Epithelial cell of proximal tubule (primary cell): Measurements from ENCODE around the gene KRTAP5-4. TPM values are rescaled to one million over a fixed set of nuclear protein-coding genes. Genes with fewer than 3 reads are reported as not detected.
"Not testable (repeated sequence)": the region's sequence is repeated elsewhere in the genome, so short reads cannot be mapped to it uniquely, and the experiment has no call there.

Experiments used
- DNase-seq: peaks from one replicate; pipeline ENCODE4 v3.0.0-alpha.2; 2011; ENCODE audit warnings: low read depth
- H3K4me3 ChIP-seq: 2 replicates; pipeline ENCODE4 v1.5.1; 2011; ENCODE audit warnings: low read depth, mild to moderate bottlenecking, low read length
- total RNA-seq: library from RNA; depleted of rRNA; stranded (reverse); fragments of >200 nt; gene quantifications from 2 replicates; pipeline ENCODE4 v1.2.3, GENCODE V29; 2015
- TF ChIP-seq, protein P1 (sequence below): conservative IDR thresholded peaks from 2 replicates; pipeline ENCODE4 v1.5.1; 2012; ENCODE audit warnings: low read depth, mild to moderate bottlenecking, low read length

Gene KRTAP5-4, protein sequence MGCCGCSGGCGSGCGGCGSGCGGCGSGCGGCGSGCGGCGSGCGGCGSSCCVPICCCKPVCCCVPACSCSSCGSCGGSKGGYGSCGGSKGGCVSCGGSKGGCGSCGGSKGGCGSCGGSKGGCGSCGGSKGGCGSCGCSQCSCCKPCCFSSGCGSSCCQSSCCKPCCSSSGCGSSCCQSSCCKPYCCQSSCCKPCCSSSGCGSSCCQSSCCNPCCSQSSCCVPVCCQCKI
- not detected in 2 replicates for total RNA-seq

DNA sequence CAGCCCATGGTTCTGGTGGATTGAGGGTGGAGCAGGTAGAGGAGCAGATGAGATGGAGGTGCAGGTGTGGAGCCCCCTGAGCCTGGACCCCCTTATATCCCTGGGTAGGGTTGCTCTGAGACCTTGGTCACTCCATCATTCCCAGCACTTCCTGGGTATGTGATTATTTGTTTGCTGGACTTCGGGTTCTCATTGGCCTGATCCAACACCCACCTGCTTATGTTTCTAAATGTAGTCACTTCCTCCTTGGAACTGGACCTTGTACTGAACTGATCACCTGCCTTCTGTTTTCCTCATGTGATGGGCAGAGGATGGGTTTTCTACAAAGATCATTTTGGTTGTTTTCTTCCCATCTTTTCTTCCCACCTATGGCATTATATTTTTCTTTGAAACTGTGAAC, at the start of gene KRTAP5-4:
KRTAP5-4 (minus strand) TSS at position 53 of the 400 bp plus-strand sequence; CDS start at position 8, 45 bp downstream.
- no peak within 1 kb of the TSS for H3K4me3 ChIP-seq
- TF ChIP-seq, protein P1, sequence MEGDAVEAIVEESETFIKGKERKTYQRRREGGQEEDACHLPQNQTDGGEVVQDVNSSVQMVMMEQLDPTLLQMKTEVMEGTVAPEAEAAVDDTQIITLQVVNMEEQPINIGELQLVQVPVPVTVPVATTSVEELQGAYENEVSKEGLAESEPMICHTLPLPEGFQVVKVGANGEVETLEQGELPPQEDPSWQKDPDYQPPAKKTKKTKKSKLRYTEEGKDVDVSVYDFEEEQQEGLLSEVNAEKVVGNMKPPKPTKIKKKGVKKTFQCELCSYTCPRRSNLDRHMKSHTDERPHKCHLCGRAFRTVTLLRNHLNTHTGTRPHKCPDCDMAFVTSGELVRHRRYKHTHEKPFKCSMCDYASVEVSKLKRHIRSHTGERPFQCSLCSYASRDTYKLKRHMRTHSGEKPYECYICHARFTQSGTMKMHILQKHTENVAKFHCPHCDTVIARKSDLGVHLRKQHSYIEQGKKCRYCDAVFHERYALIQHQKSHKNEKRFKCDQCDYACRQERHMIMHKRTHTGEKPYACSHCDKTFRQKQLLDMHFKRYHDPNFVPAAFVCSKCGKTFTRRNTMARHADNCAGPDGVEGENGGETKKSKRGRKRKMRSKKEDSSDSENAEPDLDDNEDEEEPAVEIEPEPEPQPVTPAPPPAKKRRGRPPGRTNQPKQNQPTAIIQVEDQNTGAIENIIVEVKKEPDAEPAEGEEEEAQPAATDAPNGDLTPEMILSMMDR: no peak
- DNase-seq: no peak

DNA sequence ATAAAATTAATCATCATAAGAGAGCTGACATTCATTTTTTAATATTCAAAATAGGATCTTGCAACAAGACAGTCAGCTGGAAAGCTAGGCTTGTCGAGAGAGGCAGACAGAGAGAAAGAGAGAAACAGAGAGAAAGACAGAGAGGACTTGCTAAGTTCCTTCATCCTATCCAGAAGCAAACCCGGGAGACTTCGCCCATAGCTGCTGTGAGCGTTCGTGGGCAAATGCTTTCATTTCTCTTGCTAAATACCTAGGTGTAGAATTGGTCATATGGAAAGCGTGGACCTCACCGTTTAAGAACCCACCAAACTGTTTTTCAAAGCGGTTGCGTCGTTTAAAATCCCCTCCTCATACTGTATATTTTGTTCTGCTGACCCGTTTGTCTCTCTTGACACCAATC, 49.7 kb upstream of the KRTAP5-4 start:
- DNase-seq: no peak
- no peak overlapping the region for H3K4me3 ChIP-seq
- TF ChIP-seq, protein P1: no peak

DNA sequence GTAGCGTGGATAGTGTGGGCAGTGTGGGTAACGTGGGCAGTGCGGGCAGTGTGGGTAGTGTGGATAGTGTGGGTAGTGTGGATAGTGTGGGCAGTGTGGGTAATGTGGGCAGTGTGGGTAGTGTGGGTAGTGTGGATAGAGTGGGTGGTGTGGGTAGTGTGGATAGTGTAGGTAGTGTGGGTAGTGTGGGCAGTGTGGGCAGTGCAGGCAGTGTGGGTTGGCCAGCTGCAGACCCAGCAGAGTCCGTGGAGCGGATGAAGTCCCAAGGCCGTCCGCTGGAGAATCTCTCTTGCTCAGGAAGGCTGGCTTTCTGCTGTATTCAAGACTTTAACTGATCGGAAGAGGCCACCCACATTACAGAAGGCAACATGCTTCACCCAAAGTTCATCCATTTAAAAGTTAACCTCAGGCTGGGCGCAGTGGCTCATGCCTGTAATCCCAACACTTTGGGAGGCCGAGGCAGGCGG, 49.0 kb upstream of the KRTAP5-4 start:
- no peak overlapping the region for H3K4me3 ChIP-seq
- DNase-seq: no peak
- TF ChIP-seq, protein P1: no peak

DNA sequence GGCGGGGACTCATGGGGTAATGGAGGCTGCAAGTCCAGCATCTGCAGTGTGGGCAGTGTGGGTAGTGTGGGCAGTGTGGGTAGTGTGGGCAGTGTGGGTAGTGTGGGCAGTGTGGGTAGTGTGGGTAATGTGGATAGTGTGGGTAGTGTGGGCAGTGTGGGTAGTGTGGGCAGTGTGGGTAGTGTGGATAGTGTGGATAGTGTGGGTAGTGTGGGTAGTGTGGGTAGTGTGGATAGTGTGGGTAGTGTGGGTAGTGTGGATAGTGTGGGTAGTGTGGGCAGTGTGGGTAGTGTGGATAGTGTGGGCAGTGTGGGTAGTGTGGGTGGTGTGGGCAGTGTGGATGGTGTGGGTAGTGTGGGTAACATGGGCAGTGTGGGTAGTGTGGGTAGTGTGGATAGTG, 48.5 kb upstream of the KRTAP5-4 start:
- H3K4me3 ChIP-seq, DNase-seq: not testable (repeated sequence)

DNA sequence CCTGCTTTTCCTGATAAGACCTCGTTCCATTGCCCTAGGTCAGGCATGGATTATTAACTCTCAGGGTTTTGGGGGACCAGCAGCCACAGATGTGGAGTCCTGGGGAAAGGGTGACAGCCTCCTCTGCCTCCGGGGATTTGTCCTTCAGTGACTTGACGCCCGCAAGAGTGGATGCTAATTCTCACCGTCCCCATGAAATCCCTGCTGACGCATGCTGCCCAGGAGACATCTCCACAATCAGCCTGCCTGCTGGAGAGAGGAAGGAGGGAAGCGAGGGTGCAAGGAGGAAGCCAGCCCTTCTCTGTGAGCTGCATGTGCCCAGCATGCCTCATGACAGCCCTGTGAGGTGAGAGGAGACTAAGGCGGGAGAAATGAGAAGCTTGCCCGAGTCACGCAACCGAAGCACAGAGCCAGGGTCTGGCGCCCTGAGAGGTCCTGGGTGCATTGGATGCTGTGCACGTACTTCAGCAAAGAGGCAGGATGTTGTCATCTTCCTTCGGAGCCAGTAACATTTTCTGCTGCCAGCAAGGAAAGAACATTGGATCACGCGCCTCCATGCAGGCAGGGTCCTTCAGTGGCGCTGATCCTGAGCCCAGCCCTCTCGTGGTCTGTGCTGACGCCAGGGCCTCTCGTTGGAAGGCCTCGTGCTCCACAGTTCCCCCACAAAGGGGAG, 47.7 kb upstream of the KRTAP5-4 start:
- DNase-seq: no peak
- no peak overlapping the region for H3K4me3 ChIP-seq
- TF ChIP-seq, protein P1: no peak

DNA sequence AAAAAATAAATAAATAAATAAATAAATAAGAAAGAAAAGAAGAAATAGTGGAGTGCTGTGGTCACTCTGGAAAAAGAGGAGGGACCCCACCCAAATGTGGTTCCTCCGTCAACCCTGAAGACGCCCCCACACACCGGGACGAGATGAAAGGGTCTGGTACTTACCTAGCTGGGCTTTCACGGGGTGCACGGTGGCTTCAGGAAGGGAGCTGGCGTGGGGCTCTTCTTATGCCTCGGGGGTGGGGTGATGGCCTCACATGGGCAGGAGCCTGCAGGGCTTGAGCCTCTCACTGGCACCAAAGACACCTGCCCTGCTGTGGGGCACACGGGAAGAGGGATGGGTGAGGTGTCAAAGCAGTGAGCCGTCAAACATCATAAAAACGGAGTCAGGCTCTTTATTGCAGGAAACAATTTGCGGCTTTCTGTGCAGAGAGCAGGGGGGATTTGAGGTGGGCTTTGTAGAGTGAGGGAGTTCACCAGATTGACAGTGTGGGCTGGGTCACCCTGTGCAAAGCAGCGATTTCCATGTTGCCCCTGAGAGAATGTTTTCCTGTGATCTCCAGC, 47.1 kb upstream of the KRTAP5-4 start:
- DNase-seq: no peak
- no peak overlapping the region for H3K4me3 ChIP-seq
- TF ChIP-seq, protein P1: no peak

DNA sequence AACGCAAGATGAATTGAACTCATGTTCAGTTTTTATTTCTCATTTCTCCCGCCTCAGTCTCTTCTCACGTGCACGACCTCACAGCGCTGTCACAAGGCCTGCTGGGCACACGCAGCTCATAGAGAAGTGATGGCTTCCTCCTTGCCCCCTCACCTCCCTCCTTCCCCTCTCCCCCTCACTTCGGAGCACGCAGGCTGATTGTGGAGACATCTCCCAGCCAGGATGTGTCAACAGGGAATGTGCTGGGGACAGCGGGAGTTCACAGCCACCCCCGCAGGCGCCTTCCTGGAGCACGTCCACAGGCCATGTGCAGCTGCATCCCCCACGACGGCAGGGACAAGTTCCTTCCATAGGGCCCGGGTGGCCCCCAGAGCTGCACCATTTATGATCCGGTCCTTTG, 46.0 kb upstream of the KRTAP5-4 start:
- no peak for DNase-seq
- no peak overlapping the region for H3K4me3 ChIP-seq
- TF ChIP-seq, protein P1: no peak
